Stimulated activated CD8-positive, alpha-beta memory T cell treated with anti-CD3 and anti-CD28 coated beads, Interleukin-12 subunit alpha, Interleukin-12 subunit beta, amount 100 ng/mL, for 24 hours (primary cell): ENCODE results near the gene RORC.
"Not testable (repeated sequence)": the region's sequence is repeated elsewhere in the genome, so short reads cannot be mapped to it uniquely, and the experiment has no call there.

Experiments
- DNase-seq: peaks from one replicate; pipeline ENCODE4 v3.0.0-alpha.2; 2020; ENCODE audit errors: extremely low read depth

RORC gene

GRCh38 chr1:151774256-151774922, 57.2 kb downstream of the RORC start:
- no peak for DNase-seq

GRCh38 chr1:151773702-151774101, 57.9 kb downstream of the RORC start:
- DNase-seq = no peak

- DNase-seq = not testable (repeated sequence)
Observed at GRCh38 chr1:151769270-151769669, 62.3 kb downstream of the RORC start.

- DNase-seq = not testable (repeated sequence)
Observed at GRCh38 chr1:151768351-151769066, 63.1 kb downstream of the RORC start.

GRCh38 chr1:151763990-151764389, 67.6 kb downstream of the RORC start:
- no peak for DNase-seq

- peak; percentile 68 for DNase-seq
Observed at GRCh38 chr1:151762941-151763921, 68.4 kb downstream of the RORC start, which contains the start of gene MRPL9. MRPL9 (minus strand) TSS chr1:151763496; CDS start chr1:151763479, 17 bp downstream.

- DNase-seq = no peak
Observed at GRCh38 chr1:151760597-151761385, 70.8 kb downstream of the RORC start.

- DNase-seq = no peak
Observed at GRCh38 chr1:151759241-151759640, 72.4 kb downstream of the RORC start.

- DNase-seq = no peak
Observed at GRCh38 chr1:151756291-151756690, 75.3 kb downstream of the RORC start.
